Measurements from ENCODE around the gene BCAS1. TPM values are rescaled to one million over a fixed set of nuclear protein-coding genes. Genes with fewer than 3 reads are reported as not detected.
A peak's percentile ranks its signal among the peaks of the same experiment; 100 is the strongest.

Gene BCAS1
- total RNA-seq, 1 experiment from 2014 or later = 0.17 TPM

GRCh38 chr20:53940360-53940702 is 130.1 kb downstream of the BCAS1 start:
- ATAC-seq (no peak), DNase-seq (ENCODE audit: low read depth, low spot score) (no peak)
- Histone ChIP-seq H4K20me1 (ENCODE audit: insufficient read depth) (no peaks in the 10 kb centered on the region), H3K9me3 (ENCODE audit: control insufficient read depth in 1 of 2, insufficient read depth in 1 of 2, low read depth in 1 of 2, low read length in 2 of 2) (no peaks in the 10 kb centered on the region), H3K27ac (ENCODE audit: low read depth, low read length) (no peak overlapping the region), H3K4me2 (ENCODE audit: low read length) (peak overlapping the region; percentile 40), H3K4me3 (replicated peaks in 1 of 2; ENCODE audit: low read depth in 1 of 2, low read length in 2 of 2) (no peak overlapping the region), H3K27me3 (ENCODE audit: insufficient read depth, low read length) (no peaks in the 10 kb centered on the region), H3K9me2 (ENCODE audit: insufficient read depth) (no peaks in the 10 kb centered on the region), H2AFZ (ENCODE audit: low read depth, low read length, poor library complexity, severe bottlenecking) (peak overlapping the region; percentile 90), H3K4me1 (ENCODE audit: control insufficient read depth in 1 of 2, insufficient read depth in 2 of 2, low read length in 2 of 2) (peaks cover 0 to 22% of the 10 kb centered on the region in 2 experiments; a peak in 2 of 4 replicates), H3K36me3 (ENCODE audit: control insufficient read depth in 1 of 2, insufficient read depth in 2 of 2, low read length in 2 of 2) (no peaks in the 10 kb centered on the region), H3K9ac (ENCODE audit: low read length) (no peak overlapping the region), H3K79me2 (ENCODE audit: insufficient read depth, low read length) (no peaks in the 10 kb centered on the region)
- CTCF ChIA-PET = interaction anchor here (0.6 to 2.2 kb wide), 17 partner anchors 9 to 707 kb away, joined by 3 to 24 read pairs (median 4); partner anchors contain the start of gene ZNF217
- POLR2A ChIA-PET = no interaction called here
- no TSS peak for BruUV-seq (replicated peaks)
- no peak for TF ChIP-seq CTCF (IDR thresholded peaks at IDR 0.05 in 2 of 3, conservative IDR thresholded peaks at IDR 0.05 in 1 of 3; ENCODE audit: borderline replicate concordance in 1 of 3, insufficient read depth in 1 of 3, low read depth in 2 of 3, low read length in 2 of 3)
- no peak for TF ChIP-seq SIN3A (IDR thresholded peaks at IDR 0.05; ENCODE audit: low read depth)
- no peak for TF ChIP-seq RAD21 (IDR thresholded peaks at IDR 0.05; ENCODE audit: low read depth)
- TF ChIP-seq FOSL1 (IDR thresholded peaks at IDR 0.05; ENCODE audit: low read depth) = no peak
- TF ChIP-seq MAX (IDR thresholded peaks at IDR 0.05) = no peak
- no peak for TF ChIP-seq JUND (IDR thresholded peaks at IDR 0.05)
- no peak for TF ChIP-seq REST (IDR thresholded peaks at IDR 0.05; ENCODE audit: low read depth)
- no peak for TF ChIP-seq ZNF274 (IDR thresholded peaks at IDR 0.05; ENCODE audit: low read depth, low read length)
- TF ChIP-seq TCF7L2 (IDR thresholded peaks at IDR 0.05; ENCODE audit: borderline replicate concordance, extremely low read depth, insufficient read depth, insufficient read length) = no peak
- no peak for TF ChIP-seq EZH2 (IDR thresholded peaks at IDR 0.05)
- TF ChIP-seq SP1 (IDR thresholded peaks at IDR 0.05; ENCODE audit: low read depth) = no peak
- no peak for TF ChIP-seq CBX3 (IDR thresholded peaks at IDR 0.05; ENCODE audit: low read depth)
- intact Hi-C loops (cut with micrococcal nuclease) = loop anchor here (1.0 to 10.0 kb wide), 4 partner anchors 122 to 716 kb away; no protein-coding TSS in a partner anchor
- RAD21 ChIA-PET (ENCODE audit: low non-redundant PET in 1 of 2, low total read pairs in 2 of 2, uncharacterized antibody in 2 of 2, unreplicated experiment in 2 of 2) = interaction anchor here (0.6 to 1.3 kb wide), 6 partner anchors 122 to 401 kb away, joined by 3 to 4 read pairs (median 3); no protein-coding TSS in a partner anchor
